Activated CD4-positive, alpha-beta T cell treated with anti-CD3 and anti-CD28 coated beads, Interleukin-2, amount 50 U/mL, for 4 hours (primary cell): ENCODE results near the gene HSPA9.

ENCODE experiments used
- DNase-seq, 2 experiments: peaks; one replicate each; pipeline ENCODE4 v3.0.0-alpha.2; 2020

The HSPA9 gene

DNA sequence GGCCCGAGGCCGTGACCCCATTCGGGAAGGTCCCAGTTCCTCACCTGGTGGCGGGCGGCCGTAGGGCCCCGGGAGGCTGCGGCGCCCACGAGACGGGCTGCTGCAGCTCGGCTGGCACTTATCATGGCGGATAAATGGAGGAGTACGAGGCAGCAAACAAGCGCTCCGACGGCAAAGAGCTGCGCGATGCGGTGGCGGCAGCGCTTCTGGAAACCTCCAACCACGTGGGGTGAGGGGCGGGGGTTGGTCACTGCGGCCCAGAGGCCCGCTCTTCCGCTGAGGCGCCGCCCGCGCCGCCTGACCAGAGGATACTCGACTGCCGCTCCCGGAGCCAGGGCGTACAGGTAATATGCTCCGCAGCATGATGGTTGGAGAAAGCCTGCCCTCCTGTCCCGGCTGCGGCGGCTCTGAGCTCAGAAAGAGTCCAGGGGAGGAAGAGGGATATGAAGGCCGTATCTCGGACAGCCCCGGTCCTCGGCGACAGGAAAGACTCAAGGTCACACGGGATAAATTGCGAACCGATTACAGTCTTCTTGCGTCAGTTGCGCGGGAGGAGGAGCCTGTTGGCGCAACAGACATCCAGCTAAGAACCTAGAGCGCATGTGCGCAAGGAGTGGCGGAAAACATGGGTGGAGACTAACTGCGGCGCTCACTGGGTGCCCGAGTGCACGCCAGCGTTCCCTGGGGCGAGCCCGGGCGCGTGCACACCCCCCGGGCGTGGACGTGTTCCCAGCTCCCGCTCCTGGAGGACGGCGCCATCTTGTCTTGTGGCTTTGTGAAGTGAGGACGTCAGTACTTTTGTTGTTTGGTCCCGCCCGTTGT, at the start of gene HSPA9:
Gene HSPA9 (minus strand): TSS at position 208 of the 822 bp plus-strand sequence. CDS start 83 bp downstream, at position 125.
- DNase-seq = peak; percentile 95 to 96

DNA sequence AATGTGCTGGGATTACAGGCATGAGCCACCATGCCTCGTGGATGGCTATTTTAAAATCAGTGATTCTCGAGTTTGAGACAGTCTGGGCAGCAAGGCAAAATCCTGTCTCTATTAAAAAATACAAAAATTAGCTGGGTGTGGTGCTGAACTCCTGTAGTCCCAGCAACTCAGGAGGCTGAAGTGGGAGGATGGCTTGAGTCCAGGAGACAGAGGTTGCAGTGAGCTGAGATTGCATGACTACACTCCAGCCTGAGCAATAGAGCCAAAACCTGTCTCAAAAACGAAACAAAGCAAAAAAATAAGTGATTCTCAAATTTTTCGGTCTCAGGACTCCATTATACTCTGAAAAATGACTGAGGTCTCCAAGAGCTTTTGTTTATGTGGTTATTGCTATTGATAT, 47.9 kb upstream of the HSPA9 start:
- DNase-seq = no peak

DNA sequence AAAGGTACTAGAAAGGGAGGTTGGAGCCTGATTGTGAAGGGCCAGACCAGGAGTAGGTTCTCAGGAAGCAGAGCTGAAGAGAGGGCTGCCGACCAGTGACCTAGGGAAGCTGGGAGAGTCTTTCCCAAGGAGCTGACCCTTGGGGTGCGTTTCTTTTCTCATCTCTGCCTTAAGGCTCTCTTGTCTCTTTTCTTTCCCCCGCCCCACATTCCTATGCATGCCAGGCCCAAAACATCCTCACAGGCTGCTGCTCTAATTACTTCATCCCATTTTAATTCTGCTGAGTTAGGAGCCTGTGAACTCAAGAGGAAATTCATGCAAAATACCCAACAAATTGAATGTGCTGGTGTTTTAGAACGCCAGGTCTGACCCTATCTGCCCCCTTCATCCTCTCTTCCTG, 46.9 kb upstream of the HSPA9 start:
- no peak for DNase-seq

DNA sequence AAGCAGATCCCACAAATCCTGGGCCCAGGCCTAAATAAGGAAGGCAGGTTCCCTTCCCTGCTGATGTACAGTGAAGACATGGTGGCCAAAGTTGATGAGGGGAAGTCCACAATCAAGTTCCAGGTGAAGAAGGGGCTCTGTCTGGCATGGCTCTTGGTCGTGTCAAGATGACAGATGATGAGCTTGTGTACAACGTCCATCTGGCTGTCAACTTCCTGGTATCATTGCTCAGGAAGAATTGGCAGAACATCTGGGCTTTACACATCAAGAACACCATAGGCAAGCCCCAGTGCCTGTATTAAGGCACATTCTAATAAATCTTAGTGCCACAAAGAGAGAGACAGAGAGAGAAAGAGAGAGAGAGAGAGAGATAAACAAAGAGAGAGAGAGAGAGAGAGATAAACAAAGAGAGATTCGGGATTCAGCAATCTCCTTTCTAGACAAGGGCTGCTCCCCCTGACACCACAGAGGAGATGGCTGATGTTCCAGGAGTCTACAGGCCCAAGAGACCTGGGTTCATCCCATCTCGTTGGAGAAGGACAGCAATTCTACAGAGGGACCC, 45.5 kb upstream of the HSPA9 start:
- no peak for DNase-seq

DNA sequence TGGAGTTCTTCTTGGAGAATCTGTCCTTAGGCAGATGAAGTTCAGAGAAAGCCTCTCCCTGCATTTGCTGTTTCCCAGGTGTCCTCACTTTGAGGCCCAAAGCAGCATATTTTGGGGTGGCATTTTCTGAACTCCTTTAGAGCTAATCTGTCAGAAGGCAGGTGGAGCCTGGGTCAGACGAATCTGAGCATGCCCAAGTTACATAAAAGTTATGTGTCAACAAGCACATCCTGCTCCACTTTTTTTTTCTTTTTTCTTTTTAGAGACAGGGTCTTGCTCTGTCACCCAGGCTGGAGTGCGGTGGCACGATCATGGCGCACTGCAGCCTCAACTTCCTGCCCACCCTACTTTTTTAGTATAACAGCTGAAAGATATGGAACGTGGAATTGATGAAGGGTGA, 41.3 kb upstream of the HSPA9 start:
- DNase-seq = no peak

DNA sequence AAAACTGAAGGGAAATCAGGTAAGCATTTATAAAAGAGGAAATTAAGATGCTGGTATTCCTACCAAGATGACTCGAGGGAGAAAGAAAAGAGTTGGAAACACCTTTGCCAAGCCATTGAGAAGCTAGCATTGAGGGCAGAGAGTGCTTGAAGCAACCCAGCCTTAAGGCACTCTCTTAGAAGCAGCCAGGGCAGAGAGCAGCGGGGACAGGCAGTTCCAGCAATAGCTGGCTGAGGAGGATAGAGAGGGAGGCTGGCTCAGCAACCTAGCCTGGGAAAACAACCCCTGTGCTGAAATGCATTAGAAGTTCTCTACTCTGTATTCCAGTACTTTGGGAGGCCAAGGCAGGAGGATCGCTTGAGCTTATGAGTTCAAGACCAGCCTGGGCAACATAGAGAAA, 40.3 kb upstream of the HSPA9 start:
- DNase-seq = no peak

DNA sequence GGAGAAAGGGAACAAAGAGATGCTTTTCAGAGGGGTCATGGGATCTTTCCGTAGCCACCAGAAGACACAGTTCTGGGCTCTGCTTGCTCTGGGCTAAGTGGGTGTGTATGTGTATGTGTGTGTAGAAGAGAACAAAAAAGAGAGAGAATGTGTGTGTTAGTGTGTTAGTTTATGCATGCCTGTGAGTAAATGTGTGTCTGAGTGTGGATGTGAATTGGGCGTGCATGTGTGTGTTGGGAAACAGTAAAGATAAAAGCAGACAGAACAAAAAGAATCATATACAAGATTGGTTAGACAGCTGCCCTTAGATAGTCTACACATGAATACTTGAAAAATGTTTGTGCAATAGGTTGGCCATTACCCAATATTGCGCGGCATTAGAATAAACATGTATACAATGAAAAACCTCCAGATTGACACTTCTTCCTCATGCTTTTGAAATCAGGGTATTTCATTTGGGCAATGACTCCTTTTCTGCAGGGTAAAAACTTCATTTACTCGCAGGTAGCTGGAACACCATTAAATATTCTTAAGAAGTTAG, 36.5 kb upstream of the HSPA9 start:
- no peak for DNase-seq

DNA sequence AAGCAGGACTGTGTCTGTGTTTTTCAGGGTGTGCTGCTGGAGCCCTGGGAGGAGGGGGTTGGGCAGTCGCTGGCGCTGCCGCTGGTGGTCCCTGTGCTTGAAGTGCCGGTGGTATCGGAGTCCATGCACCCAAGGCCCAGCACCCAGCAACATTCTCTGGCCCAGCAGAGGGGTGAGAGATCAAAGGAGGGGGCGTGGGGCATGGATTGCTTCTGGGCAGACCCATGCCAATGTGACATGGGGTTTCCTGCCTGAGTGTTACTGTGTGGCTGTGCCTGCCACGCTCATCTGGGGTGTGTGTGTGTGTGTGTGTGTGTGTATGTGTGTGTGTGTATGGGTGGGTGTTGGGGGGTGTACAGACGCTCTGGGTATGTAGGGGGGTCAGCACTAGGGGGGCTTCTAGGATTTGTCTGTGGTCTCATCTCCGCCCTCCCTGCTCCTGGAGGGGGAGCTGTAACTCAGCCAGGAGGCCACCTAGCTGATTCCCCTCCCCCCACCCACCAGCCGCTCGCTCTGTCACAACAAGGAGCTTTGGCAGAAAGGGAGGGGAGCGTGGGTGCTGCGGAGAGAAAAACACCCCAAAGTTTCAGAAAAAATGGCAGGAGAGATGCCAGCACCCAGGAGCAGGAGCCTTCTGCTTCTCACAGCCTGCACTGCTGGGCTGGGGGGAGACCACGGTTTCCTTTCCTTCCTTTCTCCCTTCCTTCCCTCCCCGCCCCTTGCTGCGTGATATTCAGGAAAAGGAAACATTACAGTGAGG, 35.9 kb upstream of the HSPA9 start:
- no peak for DNase-seq

DNA sequence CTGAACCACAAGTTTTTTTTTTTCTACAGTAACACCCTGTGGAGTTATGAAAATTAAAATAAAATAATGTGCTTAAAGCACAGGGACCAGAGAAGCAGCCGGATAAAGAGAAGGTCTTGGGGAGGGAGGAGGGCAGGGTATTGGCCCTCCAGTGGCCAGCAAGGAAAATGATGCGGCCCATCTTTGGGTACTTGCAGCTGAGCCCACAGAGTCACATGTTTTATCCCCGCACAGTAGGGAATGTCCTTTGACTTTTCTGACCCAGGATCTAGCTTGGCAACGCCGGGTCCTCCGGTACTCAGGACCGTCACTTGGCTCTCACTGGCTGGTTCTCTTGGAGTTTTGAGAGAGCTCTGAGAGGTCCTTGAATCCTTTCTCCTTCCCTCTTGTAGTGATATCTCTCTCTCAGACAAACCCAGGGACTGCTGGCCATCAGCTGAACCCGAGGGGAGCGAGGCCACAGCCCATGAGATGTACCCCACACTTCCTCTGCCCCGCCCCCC, 35.3 kb upstream of the HSPA9 start:
- DNase-seq = no peak

DNA sequence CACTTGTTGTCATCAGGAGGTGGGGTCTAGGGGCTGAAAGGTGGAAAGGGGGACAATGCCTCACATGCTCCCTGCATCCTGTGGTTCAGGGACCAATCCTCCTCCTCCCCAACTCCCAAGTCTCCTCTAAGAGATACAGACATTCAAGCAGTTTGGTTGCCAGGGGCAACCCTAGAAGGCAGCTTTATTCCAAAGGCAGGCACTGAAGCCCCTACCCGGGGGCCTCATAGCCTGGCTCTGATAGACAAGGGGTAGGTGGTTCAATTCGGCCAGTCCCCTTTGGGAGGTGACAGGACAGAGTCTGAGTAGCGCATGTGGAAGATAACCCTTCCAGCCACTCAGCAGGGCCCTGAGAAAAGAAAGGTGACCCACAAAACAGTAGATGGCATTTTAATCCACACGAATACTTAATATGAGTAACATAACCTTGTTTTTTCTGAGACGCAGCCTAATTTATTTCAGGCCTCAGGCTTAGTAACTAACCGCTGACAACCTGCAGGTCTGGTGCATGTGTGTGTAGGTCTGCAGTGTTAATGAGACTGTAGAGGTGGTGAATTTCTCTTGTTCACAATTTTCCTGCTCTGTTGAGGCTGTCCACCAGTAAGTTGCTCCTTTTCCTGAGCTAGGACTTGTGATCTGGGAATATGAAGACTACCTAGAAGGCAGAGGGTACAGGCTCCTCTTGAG, 31.3 kb upstream of the HSPA9 start:
- no peak for DNase-seq

DNA sequence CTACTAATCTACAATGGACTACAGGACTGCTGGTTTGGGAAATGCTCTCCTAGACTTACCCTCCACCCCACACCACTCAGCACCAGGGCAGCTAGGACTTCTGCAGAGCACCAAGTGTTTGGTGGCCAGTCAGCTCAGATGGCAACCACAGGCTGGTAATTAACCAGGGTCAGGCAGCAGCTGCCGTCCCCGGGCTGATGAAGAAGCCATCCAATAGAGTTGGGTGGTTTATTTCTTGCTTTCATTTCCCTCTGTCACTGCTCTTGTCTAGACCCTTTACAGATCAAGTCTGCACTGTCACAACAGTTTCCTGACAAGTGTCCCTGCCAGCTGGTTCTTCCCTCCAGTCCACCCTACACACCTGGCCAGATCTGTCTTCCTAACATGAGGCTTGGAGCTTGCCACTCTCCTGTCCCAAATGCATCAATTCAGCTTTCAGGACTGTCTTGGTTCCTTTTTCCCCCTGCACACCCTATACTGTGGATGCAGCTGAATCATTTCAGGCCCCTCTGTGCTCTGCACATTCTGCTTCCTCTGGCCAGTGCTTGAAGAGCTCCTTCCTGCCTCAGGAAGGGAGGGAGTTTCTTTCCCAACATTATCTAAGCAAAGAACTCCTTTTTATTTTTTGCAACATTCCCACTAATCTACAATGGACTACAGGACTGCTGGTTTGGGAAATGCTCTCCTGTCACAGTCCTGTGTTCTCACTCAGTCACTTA, 30.2 kb upstream of the HSPA9 start:
- DNase-seq = no peak

DNA sequence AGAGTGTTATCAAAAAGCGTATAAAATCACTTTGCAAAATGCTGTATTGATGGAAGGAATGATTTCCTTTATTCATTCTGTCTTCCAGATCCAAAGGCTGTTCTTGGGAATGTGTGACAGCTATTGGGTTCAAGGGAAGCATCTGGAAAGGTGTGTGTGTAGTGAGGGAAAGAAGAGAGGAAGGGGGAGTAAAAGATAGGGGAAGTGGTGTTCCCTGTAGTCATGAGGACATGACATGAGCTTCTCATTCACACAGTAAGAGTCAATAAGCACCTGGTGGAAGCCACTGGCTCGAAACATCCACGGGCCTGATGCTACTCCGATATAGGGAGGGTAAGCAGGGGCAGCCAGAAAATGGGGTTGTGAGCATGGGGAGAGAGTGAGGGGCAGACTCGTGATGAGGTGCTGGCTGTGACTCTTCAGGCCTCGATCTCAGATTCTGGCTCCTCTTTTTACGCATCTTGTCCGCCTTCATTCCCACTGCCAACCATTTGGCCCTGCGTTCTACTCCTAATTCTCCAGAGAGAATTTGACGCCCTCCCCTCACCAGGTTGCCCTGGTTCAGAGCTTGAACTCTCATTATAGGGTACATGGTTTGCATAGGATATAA, 29.1 kb upstream of the HSPA9 start:
- no peak for DNase-seq

DNA sequence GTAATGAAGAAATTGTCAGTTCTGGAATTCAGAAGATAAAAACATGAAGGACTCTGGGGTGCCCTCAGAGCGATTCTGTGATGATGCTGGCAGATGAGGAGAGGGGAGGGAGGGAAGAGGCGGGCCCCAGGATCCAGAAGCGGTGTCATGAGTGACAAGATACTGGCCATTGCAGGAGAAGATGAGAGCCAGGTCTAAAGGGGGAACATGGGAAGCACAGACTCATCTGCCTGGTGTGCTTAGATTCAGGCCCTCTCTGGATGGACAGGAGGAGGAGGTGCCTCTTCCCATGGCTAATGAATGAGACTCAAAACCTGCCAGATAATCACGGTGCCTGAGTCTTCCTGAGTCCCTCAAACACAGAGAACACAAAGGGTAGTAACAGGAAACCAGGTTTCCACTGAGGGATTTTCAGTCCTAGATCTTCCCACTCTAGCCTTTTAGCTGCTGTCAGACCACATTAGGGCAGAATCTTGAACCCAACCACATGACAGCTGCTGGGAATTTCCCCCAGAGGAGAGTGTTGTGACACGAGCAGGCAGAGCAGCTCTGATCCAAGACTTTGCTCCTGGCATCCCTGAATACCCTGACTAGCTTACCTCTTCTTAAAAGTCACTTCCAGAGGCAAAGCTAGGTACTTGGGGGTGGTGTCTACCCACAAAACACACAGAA, 28.2 kb upstream of the HSPA9 start:
- no peak for DNase-seq

DNA sequence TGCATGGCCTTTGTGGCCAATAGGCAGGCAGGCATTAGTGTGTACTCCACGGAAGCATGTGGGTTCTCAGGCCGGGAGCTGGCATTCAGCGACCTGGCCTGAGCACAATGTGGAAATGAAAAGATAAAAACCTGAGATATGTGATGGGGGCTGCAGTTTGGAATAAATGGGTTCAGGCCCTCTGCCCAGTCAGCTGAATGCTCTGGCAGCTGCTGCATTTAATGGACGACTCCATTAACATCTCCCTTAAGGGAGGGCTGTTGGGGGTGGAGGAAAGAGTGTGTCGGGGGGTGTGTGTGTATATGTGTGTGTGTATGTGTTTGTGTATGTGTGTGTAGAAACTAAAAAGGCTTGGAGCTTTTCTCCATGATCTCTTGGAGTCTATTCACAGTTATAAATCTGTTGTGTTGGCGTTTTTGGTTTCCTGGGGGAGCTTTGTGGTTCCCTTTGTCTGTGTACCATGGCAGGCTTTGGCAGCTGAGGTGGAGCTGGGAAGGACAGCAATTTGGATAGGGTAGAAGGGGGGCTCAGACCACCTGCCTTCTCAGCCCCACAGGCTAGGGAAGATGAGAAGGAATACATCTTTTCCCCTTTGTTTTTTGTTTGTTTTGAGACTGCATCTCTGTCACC, 27.3 kb upstream of the HSPA9 start:
- DNase-seq = no peak

DNA sequence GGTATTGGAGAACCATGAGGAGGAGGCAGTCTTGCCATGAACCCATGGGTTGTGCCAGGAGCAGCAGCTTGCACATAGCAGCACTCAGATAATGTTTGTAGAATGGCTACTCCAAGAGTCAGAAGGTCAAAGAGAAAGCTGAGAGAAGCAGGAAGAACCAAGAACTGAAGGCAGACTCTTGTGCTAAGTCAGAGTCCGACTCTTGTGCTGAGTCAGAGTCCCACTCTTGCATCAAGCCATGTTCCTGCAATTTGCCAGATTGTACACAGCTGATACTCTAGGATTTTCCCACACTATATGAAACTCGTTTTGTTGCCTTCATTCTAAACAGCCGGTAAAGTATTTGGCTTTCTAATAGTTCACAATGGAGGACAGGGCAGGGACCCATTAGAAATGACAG, 26.2 kb upstream of the HSPA9 start:
- no peak for DNase-seq

DNA sequence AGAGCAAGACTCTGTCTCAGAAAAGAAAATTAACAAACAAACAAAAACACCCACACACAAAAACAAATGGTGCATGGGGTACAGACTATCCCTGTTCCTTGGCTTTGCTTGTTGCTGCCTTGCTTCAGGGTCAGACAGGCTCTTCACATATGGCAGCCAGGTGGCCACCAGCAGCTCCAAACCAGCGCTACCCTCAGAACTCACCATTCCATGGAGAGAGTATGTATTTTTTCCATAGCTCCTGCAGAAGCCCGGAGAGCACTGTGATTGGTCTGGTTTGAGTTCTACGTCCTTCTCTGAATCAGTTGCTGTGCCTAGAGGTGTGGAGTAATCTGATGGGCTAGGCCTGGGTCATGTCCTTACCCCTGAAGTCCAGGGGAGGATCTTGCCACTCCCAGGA, 25.2 kb upstream of the HSPA9 start:
- DNase-seq = no peak

DNA sequence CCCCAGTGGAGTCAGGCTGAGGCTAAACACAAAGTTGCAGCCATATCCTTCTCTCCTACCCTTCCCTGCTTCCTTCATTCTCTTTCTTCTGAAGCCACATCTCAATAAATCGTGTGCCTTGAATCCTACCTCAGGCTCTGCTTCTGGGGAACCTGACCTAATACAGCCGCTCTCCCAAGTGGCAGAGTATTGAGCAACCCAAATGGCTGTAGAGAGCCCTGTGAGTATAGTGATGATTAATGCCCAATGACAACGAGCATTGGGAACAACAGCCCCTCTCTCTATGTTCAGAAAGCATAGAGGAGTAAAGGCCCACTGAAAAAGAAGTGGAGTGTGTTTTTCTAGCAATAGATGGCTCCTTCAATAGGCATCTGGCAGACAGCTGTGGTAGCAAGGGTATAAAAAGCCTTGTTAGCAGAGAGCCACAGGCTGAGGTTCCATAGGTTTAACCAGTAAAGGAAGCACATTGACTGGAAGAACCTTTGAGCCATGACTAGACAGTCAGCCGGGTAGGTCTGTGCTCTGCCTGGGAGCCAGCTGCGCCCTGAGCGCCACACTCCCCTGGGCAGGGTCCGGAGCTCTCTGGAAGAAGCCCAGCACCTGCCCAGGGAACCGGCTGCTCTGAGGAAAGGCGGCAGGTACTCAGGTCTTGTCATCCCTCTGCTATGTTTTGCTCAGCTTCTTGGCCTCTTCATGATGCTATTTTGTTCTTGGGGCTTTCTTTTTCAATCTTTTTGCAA, 22.6 kb upstream of the HSPA9 start:
- no peak for DNase-seq

DNA sequence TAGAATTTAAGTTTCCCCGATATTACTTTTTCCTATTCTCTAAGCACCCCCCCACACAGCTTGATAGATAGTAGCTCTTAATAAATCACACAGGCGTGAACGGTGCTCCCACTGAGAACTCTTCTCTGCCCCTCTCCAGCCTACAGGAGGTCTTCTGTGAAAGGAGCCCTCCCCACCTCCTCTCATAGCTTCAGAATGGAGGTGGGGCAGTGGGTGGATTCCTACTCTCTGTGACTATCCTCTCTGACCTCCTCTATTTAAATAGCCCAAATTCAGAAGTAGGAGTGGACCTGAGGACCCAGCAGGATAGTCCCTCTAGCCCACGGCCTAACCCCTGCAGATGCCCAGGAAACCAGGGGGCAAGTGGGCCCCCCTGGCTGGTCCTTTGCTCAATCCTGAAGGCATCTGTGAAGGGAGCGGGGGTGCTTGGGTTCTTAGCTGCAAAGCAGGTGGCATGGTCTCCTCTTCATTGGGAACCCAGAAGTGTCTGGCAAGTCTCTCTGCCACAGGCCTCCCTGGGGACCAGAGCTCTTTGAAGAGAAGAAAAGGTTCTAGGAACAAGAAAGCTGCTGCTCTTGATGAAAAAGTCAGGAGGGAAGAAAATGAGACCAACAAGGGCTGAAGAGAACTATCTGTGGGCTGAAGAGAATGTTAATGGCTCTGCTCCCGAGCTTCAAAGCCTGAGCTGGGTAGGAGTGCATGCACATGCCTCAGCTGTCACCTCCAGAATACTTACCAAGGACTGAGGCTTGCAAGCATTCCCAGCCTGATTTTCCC, 21.1 kb upstream of the HSPA9 start:
- no peak for DNase-seq

DNA sequence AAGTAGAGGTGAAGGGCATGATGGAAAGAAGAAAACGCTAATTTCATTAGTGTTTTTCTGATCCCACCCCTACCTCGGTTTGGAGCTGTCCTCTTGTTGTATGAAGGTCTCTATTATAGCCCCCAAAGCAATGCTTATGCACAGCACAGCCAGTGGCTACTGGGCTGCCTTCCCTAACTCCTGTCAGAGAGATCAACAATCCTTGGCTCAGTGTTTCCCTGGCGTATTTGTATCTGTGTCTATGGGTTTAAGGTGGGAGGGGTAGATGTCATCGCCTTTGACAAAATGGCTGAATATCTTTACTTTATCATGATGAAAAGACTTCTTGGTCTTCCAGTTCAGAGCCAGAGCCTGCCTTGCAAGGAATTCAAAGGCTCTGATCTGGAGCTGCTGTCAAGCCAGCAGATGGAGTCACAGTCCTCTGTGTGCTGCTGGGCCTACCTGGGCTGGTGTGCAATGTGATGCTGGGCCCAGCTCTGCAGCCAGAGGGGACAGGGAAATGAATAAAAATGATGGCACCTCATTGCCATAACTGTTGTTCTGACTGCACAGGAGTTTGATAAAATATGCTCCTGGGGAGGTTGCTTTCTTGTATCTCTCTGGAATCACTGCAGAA, 20.1 kb upstream of the HSPA9 start:
- no peak for DNase-seq
